H1 (cell line): ENCODE data around the gene IFNG. TPM values are rescaled to one million over a fixed set of nuclear protein-coding genes. Genes with fewer than 3 reads are reported as not detected.

ENCODE experiments used
- CHD7 ChIP-seq: fragments of 300-600 bp; sonication (generic); IDR thresholded peaks from 2 replicates; pipeline ENCODE4 v1.7.1; 2012; ENCODE audit warnings: low read length, moderate library complexity, mild to moderate bottlenecking, inconsistent platforms; ENCODE audit not compliant: insufficient replicate concordance
- polyA plus RNA-seq, 7 experiments: library from polyadenylated mRNA; depleted of rRNA in 3 of 7; stranded (reverse) in 5 of 7; unstranded in 2 of 7; fragments of >200 nt in 5 of 7; fragments of 200-250 nt in 2 of 7; gene quantifications; 1 replicate in 5 of 7; 2 replicates in 1 of 7; 4 replicates in 1 of 7; pipeline versions ENCODE4 v1.2.1 to v1.2.3, GENCODE V29; 2011 to 2013; ENCODE audit warnings: missing spikeins in 2 of 7, mixed read lengths in 2 of 7
- total RNA-seq: library from RNA; stranded (reverse); fragmentation: NEBNext Ultra II Directional; extraction: Animal tissue kit (Norgen Biotek cat#: 25700); gene quantifications from 2 replicates; pipeline ENCODE4 v1.2.1, GENCODE V29; 2021

Gene IFNG
- total and polyA plus RNA-seq, 2 of the 8 experiments (the other 6 are each of a cell fraction or from before 2014, with no cell fraction given), result not detected

- TF ChIP-seq CHD7, result no peak
- TF ChIP-seq, all 59 proteins: peak for 0
Observed at GRCh38 chr12:68162374-68162773, 2.8 kb upstream of the IFNG start (continued).
